Naive thymus-derived CD8-positive, alpha-beta T cell (primary cell): ENCODE data around the gene CD34. TPM values are rescaled to one million over a fixed set of nuclear protein-coding genes. Genes with fewer than 3 reads are reported as not detected.

ENCODE experiments used
- ATAC-seq, 2 donors: fragments of 150-1000 bp; cut with Tn5 transposase in 1 of 2; sonication (Bioruptor Pico), chemical (Tn5 transposase) in 1 of 2; 1 replicate in 1 of 2; 2 replicates in 1 of 2; pipeline ENCODE4 v1.10.0; 2021; ENCODE audit warnings: mild to moderate bottlenecking in 2 of 2, moderate library complexity in 2 of 2
- POLR2A ChIA-PET: fragments of 350-600 bp; sonication (Branson Sonifier 250); formaldehyde crosslinking; loops from one replicate; lab custom pipeline; 2021; ENCODE audit warnings: antibody characterized with exemption; lab: Charles Lee
- DNase-seq, 10 donors: peaks; one replicate each; pipeline versions ENCODE4 v3.0.0 to v3.0.0-alpha.2; 2020 to 2022
- H3K27ac Mint-ChIP-seq, 10 donors: one replicate each; pipeline ENCODE4 v1.8.0; 2020 to 2022; ENCODE audit warnings: mild to moderate bottlenecking in 10 of 10, mixed read lengths in 10 of 10, moderate library complexity in 4 of 10, inconsistent platforms in 1 of 10
- H3K27me3 Mint-ChIP-seq, 5 donors: one replicate each; pipeline ENCODE4 v1.8.0; 2021 to 2022; ENCODE audit warnings: mixed read lengths in 5 of 5
- H3K36me3 Mint-ChIP-seq, 3 donors: one replicate each; pipeline ENCODE4 v1.8.0; 2020 to 2022; ENCODE audit warnings: mixed read lengths in 3 of 3, mild to moderate bottlenecking in 2 of 3, inconsistent platforms in 1 of 3
- H3K4me1 Mint-ChIP-seq, 4 donors: one replicate each; pipeline ENCODE4 v1.8.0; 2021 to 2022; ENCODE audit warnings: mixed read lengths in 4 of 4
- H3K4me3 Mint-ChIP-seq, 10 donors: one replicate each; pipeline ENCODE4 v1.8.0; 2020 to 2022; ENCODE audit warnings: mild to moderate bottlenecking in 10 of 10, mixed read lengths in 10 of 10, moderate library complexity in 6 of 10, inconsistent platforms in 1 of 10
- H3K9me3 Mint-ChIP-seq, 9 donors: one replicate each; pipeline ENCODE4 v1.8.0; 2020 to 2022; ENCODE audit warnings: mixed read lengths in 9 of 9, mild to moderate bottlenecking in 3 of 9, inconsistent platforms in 1 of 9, moderate library complexity in 1 of 9
- polyA plus RNA-seq, 3 donors: library from polyadenylated mRNA; unstranded; fragments of 300-500 nt; fragmentation: Illumina TruSeq; gene quantifications; one replicate each; pipeline ENCODE4 v1.2.3, GENCODE V29; 2021
- total RNA-seq, 8 experiments: library from RNA in 2 of 8; stranded (reverse) in 2 of 8; gene quantifications; one replicate each; pipeline ENCODE4 v1.2.3 and lab custom pipeline; 2021 to 2026

The CD34 gene
- total and polyA plus RNA-seq, 5 experiments from 2014 or later, result not detected

DNA sequence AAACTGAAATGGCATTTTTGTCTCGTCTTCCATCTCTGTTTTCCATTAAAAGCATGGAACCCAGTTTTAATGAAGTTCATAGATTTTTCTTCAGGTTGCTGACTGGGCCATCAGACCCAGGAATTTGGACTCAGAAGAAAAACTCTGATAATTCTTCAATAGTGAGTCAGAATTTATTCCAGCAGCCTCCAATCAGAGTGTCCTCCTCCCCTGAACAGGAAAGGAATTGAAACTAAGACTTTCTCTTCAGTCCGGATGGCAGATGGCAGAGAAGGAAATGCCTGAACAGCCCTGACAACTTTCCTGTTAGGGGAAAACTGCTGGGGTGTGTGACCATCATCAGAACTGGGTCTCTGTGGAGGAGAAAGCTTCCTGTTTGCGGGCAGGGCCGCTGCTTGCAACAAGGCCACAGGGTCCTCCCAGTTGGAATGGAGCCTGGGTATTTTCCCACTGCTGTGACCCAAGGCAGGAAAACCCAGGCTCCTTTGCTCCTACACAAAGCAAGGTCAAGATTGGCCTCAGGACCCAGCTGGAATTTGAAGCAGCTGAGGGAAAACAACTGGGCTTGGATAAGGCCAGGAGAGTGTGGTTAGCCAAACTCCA lies 20.7 kb downstream of the CD34 start:
- no peak overlapping the region for H3K27ac Mint-ChIP-seq
- H3K36me3 Mint-ChIP-seq, result no peaks in the 10 kb centered on the region
- no peak overlapping the region for H3K4me3 Mint-ChIP-seq
- peaks cover 0 to 11% (median 2%) of the 10 kb centered on the region in 5 donors for H3K27me3 Mint-ChIP-seq
- no peak for DNase-seq
- peaks cover 4 to 13% (median 9%) of the 10 kb centered on the region in 4 donors for H3K4me1 Mint-ChIP-seq
- POLR2A ChIA-PET, result no interaction called here
- no peak for ATAC-seq
- no peaks in the 10 kb centered on the region for H3K9me3 Mint-ChIP-seq

DNA sequence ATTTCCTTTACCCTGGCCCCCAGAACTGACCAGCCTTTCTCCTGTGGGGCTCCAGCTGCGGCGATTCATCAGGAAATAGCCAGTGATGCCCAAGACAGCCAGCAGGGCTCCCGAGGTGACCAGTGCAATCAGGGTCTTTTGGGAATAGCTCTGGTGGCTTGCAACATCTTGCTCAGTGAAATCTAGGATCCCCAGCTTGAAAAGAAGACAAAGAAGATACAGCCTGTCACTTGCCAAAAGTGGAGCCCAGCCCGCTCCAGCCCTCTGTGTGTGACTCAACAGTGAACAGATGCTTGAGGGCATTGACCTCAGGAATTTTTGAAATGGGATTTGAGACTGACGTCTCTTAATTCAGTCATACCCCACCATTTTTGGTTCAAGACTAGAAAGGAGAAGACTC lies 22.3 kb downstream of the CD34 start:
- no peak overlapping the region for H3K4me3 Mint-ChIP-seq
- peak overlapping the region in 2 of 10 donors; percentile 43 to 60 for H3K27ac Mint-ChIP-seq
- ATAC-seq (no peak), DNase-seq (no peak)
- H3K27me3 Mint-ChIP-seq, result peaks cover 0 to 11% (median 2%) of the 10 kb centered on the region in 5 donors
- no peaks in the 10 kb centered on the region for H3K9me3 Mint-ChIP-seq
- H3K36me3 Mint-ChIP-seq, result no peaks in the 10 kb centered on the region
- POLR2A ChIA-PET, result interaction anchor here (7.9 kb wide), 1 partner anchor 17 kb away, joined by 112 read pairs; no protein-coding TSS in a partner anchor
- peaks cover 18 to 29% (median 24%) of the 10 kb centered on the region in 4 donors for H3K4me1 Mint-ChIP-seq

DNA sequence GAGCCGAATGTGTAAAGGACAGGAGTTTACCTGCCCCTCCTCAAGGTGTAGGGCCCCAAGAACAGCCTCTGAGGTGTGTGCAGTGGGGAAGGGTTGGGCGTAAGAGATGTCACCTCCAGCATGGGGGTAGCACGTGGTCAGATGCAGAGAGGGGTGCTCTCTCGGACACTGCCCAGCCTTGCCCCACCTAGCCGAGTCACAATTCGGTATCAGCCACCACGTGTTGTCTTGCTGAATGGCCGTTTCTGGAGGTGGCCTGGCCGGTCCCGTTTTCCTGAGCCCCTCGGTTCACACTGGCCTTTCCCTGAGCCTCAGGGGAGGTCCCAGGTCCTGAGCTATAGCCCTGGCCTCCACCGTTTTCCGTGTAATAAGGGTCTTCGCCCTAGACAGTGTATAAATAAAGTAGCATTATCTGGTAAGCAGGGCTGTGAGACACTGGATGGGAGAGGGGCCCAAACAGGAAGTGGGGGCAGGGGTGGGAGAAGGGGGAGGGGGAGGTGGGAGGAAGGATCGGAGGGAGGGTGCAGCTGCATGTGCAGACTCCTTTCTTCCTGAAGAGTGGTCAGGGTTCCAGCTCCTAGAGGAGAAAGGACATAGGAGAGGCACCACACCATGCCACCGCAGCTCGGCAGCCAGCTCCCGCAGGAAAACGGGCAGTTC lies 23.3 kb downstream of the CD34 start:
- no peak overlapping the region for H3K27ac Mint-ChIP-seq
- H3K9me3 Mint-ChIP-seq, result no peaks in the 10 kb centered on the region
- no peak overlapping the region for H3K4me3 Mint-ChIP-seq
- H3K4me1 Mint-ChIP-seq, result peaks cover 24 to 38% (median 32%) of the 10 kb centered on the region in 4 donors
- H3K27me3 Mint-ChIP-seq, result peaks cover 0 to 11% (median 2%) of the 10 kb centered on the region in 5 donors
- DNase-seq (no peak), ATAC-seq (no peak)
- no peaks in the 10 kb centered on the region for H3K36me3 Mint-ChIP-seq
- POLR2A ChIA-PET, result interaction anchor here (1.9 to 7.9 kb wide), 2 partner anchors 16 to 64 kb away, joined by 5 to 112 read pairs; no protein-coding TSS in a partner anchor

DNA sequence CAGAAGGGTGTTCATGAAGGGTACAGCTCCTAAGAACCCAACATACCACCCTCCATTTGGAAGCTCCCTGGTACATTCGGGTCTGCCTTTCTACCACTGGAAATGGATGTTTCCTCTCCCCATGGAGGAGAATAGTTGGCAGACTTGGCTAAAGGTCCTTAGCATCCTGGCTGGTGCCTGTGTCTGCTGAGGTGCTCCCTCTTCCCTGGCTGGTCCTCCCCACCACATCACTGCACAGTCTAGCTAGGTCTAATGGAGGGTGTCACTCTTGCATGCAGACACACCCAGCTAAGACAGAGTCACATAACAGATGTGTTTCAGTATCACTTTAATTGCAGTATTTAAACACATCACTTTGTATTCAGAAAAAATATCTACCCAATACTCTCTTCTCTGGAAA lies 24.7 kb downstream of the CD34 start:
- Mint-ChIP-seq H3K27me3 (peaks cover 0 to 11% (median 2%) of the 10 kb centered on the region in 5 donors), H3K4me3 (no peak overlapping the region), H3K36me3 (no peaks in the 10 kb centered on the region), H3K4me1 (peaks cover 29 to 43% (median 41%) of the 10 kb centered on the region in 4 donors), H3K9me3 (no peaks in the 10 kb centered on the region), H3K27ac (peak overlapping the region in 2 of 10 donors; percentile 3 to 16)
- POLR2A ChIA-PET, result interaction anchor here (1.9 to 7.9 kb wide), 3 partner anchors 15 to 77 kb away, joined by 5 to 112 read pairs (median 26); no protein-coding TSS in a partner anchor
- ATAC-seq (no peak), DNase-seq (no peak)

DNA sequence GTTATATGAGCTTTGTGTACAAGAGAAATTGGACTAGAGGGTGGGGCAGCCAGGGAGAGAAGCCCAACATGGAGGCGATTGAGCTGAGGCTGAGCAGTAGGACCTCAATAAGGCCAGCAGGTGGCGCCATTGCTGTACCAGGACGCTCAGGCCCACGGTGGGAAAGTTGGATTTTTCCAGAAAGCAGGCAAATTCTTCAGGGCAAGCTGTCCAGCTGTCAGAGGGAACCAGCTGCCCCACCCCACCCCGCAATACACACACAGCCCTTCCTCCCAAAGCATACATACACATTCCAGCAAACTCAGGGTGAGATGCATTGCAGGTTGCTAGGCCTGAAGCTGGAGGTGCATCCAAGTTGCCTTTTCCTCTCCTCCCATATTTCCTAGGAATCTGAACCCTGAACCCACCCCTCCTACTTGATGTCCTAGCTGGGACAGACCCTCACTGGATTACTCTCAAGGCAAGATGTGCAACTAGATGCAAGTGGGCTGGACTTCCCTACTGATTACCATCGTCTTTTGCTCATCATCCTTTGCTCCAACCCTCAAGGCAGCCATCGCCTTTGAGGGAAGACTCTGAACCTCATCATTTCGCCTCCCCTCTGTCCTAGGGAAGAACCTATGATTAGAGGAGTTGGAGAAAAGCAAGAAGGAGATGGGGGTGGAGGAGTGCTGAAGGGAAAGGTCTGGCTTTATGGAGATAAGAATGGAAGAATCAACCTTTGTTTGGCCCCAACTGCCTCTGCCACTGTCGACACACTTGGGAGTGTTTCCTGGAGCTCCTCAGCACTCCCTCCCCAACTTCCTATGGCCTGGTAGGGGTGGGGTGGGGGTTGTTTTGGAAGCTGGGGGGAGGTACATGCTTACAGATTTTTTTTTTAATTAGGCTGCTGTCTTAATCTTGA lies 25.5 kb downstream of the CD34 start:
- ATAC-seq (peak; percentile 74 to 76), DNase-seq (peak; percentile 47 to 82 (median 68))
- peak overlapping the region in 7 of 10 donors; percentile 33 to 91 (median 52) for H3K4me3 Mint-ChIP-seq
- H3K27me3 Mint-ChIP-seq, result peaks cover 0 to 11% (median 2%) of the 10 kb centered on the region in 5 donors
- peak overlapping the region; percentile 76 to 99 (median 96) for H3K27ac Mint-ChIP-seq
- H3K4me1 Mint-ChIP-seq, result peaks cover 29 to 43% (median 41%) of the 10 kb centered on the region in 4 donors
- POLR2A ChIA-PET, result interaction anchor here (0.9 to 7.9 kb wide), 5 partner anchors 14 to 360 kb away, joined by 3 to 112 read pairs (median 26); no protein-coding TSS in a partner anchor
- no peaks in the 10 kb centered on the region for H3K9me3 Mint-ChIP-seq
- H3K36me3 Mint-ChIP-seq, result no peaks in the 10 kb centered on the region

DNA sequence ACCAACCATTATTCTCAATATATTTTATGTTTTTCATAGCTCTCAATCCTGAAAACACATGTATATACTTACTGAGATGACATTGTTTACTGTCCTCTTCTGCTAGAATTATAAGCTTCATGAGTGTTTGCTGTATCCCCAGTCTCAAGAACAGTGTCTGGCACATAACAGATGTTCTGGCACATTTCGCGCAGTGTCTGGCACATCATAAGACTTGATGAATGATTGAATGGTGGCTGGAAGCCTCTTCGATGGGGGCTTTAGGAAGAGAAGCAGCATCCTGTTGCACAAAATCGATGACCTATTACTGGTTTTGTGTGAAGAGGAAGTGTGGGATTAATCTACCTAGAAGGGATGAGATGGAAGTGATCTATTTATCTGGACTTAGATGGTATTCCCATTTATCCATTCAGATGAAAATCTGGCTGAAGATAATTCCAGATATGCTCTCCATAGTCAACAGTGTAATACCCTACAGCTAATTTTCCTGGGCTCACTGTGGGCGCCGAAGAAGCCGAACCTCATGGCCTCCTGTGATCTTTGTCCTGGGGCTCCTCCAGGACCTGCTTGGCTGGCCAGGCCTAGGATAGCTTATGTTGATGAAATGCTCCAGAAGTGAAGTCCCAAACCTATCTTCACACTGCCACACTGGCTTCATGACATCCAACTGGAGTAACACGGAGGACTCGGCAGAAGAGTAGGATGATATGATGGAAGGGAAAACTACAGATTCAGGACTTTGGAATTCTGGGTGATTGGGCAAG lies 26.5 kb downstream of the CD34 start:
- no peaks in the 10 kb centered on the region for H3K9me3 Mint-ChIP-seq
- ATAC-seq, result no peak
- POLR2A ChIA-PET, result interaction anchor here (0.9 to 7.9 kb wide), 6 partner anchors 13 to 361 kb away, joined by 3 to 112 read pairs (median 18); no protein-coding TSS in a partner anchor
- DNase-seq, result no peak
- H3K4me1 Mint-ChIP-seq, result peaks cover 29 to 43% (median 38%) of the 10 kb centered on the region in 4 donors
- H3K4me3 Mint-ChIP-seq, result peak overlapping the region; percentile 78 to 95 (median 90)
- H3K36me3 Mint-ChIP-seq, result no peaks in the 10 kb centered on the region
- peak overlapping the region; percentile 93 to 99 (median 98) for H3K27ac Mint-ChIP-seq
- H3K27me3 Mint-ChIP-seq, result peaks cover 0 to 11% (median 2%) of the 10 kb centered on the region in 5 donors

DNA sequence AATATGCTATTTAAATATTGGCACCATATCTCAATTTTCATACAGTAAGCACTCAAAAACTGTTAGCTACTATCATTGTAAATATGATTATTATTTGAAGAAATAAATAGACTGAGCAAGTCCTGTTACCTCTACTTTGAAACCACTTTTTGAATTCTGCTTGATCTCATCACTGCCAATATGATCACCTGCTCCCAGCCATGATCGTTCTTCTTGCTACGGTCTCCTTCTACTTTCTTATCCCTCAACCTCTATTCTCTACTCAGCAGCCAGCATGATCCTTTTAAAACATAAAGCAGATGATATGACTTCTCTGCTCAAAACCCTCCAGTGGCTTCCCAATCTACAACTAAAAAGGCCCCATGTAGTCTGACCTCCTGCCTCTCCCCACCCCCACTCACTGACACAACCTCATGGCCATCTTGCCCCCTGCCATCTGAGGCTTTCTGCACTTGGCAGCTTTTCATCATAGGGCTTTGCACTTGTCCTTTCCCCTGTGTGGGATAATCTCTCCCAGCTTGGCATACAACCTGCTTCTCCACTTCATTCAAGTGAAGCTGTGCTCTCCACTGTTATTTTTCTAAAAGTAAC lies 27.2 kb downstream of the CD34 start:
- H3K36me3 Mint-ChIP-seq, result no peaks in the 10 kb centered on the region
- POLR2A ChIA-PET, result interaction anchor here (0.7 to 7.9 kb wide), 6 partner anchors 12 to 80 kb away, joined by 4 to 112 read pairs (median 18); no protein-coding TSS in a partner anchor
- peaks cover 33 to 45% (median 39%) of the 10 kb centered on the region in 4 donors for H3K4me1 Mint-ChIP-seq
- H3K4me3 Mint-ChIP-seq, result peak overlapping the region; percentile 78 to 95 (median 90)
- DNase-seq (peak in 1 of 10 donors; percentile 48), ATAC-seq (peak; percentile 31 to 47)
- H3K27me3 Mint-ChIP-seq, result peaks cover 0 to 11% (median 2%) of the 10 kb centered on the region in 5 donors
- H3K9me3 Mint-ChIP-seq, result no peaks in the 10 kb centered on the region
- H3K27ac Mint-ChIP-seq, result peak overlapping the region; percentile 93 to 99 (median 98)

DNA sequence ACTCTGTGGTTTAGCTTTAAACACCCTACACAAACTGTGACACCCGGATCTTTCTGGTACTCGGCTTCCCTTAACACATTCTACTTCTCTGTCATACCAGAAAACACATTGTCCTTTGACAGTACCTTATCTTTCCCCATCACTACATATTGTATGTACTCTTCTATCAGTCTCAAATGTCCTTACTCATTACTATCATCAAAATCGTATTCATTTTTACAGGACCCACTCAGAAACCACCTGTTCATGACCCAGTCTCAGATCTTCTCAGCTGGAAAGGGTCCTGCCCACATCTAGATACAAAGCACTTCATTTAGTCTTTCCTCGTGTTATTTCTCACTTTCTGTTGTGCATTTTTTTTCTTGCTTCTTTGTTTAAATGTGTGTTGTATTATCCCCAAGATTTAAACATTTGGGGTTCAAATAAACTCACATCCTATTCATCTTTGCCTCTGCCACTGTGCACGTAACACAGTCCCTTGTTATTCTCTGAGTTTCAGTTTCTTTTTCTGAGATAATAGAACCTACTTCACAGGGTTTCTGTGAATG lies 27.7 kb downstream of the CD34 start:
- peak overlapping the region; percentile 78 to 95 (median 90) for H3K4me3 Mint-ChIP-seq
- no peaks in the 10 kb centered on the region for H3K9me3 Mint-ChIP-seq
- H3K36me3 Mint-ChIP-seq, result no peaks in the 10 kb centered on the region
- ATAC-seq, result peak; percentile 74 to 81
- peaks cover 33 to 45% (median 39%) of the 10 kb centered on the region in 4 donors for H3K4me1 Mint-ChIP-seq
- POLR2A ChIA-PET, result interaction anchor here (0.7 to 7.9 kb wide), 6 partner anchors 12 to 361 kb away, joined by 4 to 112 read pairs (median 18); partner anchors contain the start of gene PLXNA2
- peak overlapping the region; percentile 93 to 99 (median 98) for H3K27ac Mint-ChIP-seq
- H3K27me3 Mint-ChIP-seq, result peaks cover 0 to 9% (median 2%) of the 10 kb centered on the region in 5 donors
- DNase-seq, result peak in 3 of 10 donors; percentile 47 to 54 (median 53)

DNA sequence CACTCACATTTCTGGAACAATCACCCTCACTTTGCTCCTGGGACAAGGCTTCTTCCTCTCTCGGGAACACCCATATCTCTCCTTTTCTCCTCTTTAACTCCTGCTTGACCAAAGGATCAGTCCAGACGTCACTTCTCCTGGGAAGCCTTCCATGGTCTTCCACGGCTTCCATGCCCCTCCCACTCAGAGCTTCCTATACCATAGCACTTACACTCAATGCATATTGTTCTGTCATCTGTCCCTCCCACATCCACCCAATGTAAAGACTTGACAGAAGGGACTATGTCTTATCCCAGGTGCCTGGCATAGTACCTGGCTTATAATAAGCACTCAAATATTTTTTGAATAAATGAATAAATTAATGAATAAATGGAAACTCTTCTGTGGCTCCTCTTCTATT lies 28.2 kb downstream of the CD34 start:
- no peaks in the 10 kb centered on the region for H3K36me3 Mint-ChIP-seq
- H3K27ac Mint-ChIP-seq, result peak overlapping the region; percentile 93 to 99 (median 98)
- DNase-seq (no peak), ATAC-seq (peak; percentile 30 to 34)
- H3K9me3 Mint-ChIP-seq, result no peaks in the 10 kb centered on the region
- POLR2A ChIA-PET, result interaction anchor here (1.1 to 7.9 kb wide), 6 partner anchors 11 to 362 kb away, joined by 3 to 112 read pairs (median 18); partner anchors contain the start of gene PLXNA2
- peaks cover 33 to 45% (median 38%) of the 10 kb centered on the region in 4 donors for H3K4me1 Mint-ChIP-seq
- H3K4me3 Mint-ChIP-seq, result peak overlapping the region; percentile 78 to 95 (median 90)
- peaks cover 0 to 9% (median 2%) of the 10 kb centered on the region in 5 donors for H3K27me3 Mint-ChIP-seq

DNA sequence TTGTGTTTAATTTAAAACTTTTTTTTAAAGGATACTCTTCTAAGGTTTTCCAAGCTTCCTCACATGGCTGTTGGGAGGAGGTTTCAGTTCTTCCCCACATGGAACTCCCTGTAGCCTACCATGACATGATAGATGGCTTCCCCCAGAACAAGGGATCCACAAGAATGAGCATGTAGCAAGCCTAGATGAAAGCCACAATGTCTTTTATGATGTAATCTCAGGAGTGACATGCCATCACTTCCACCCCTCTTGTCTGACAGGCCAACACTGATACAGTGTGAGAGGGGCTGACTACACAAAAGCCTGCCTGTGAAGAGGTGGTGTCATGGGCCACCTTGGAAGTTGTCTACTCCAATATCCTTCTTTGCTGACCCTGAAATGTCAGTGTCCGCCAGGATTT lies 32.0 kb downstream of the CD34 start:
- peaks cover 21 to 46% (median 40%) of the 10 kb centered on the region in 4 donors for H3K4me1 Mint-ChIP-seq
- no peak overlapping the region for H3K4me3 Mint-ChIP-seq
- POLR2A ChIA-PET, result no interaction called here
- no peaks in the 10 kb centered on the region for H3K27me3 Mint-ChIP-seq
- H3K27ac Mint-ChIP-seq, result peak overlapping the region in 1 of 10 donors; percentile 44
- DNase-seq, result no peak
- ATAC-seq, result no peak
- no peaks in the 10 kb centered on the region for H3K36me3 Mint-ChIP-seq
- no peaks in the 10 kb centered on the region for H3K9me3 Mint-ChIP-seq
